Right lobe of liver (tissue), 6 donors: ENCODE data around the gene GAS2L1. TPM values are rescaled to one million over a fixed set of nuclear protein-coding genes. Genes with fewer than 3 reads are reported as not detected.

Source experiments
- ATAC-seq, 4 donors: fragments of 200-7000 bp; cut with Tn5 transposase; one replicate each; pipeline ENCODE4 v1.9.1; 2020; ENCODE audit warnings: mild to moderate bottlenecking in 4 of 4, moderate library complexity in 4 of 4
- DNase-seq, 3 donors: peaks; one replicate each; pipeline ENCODE4 v3.0.0-alpha.2; 2020
- H3K27ac ChIP-seq, 3 donors: fragments of 200-600 bp; one replicate each; pipeline ENCODE4 v1.8.0; 2022
- H3K27me3 ChIP-seq, 2 donors: fragments of 200-600 bp; one replicate each; pipeline ENCODE4 v1.8.0; 2022
- H3K36me3 ChIP-seq, 4 donors: fragments of 200-600 bp; sonication (generic) in 1 of 4; one replicate each; pipeline versions ENCODE4 v1.5.1 to v1.8.0; 2017 to 2022; ENCODE audit warnings: control low read depth in 1 of 4
- H3K4me1 ChIP-seq, 4 donors: fragments of 200-600 bp; sonication (generic) in 1 of 4; one replicate each; pipeline versions ENCODE4 v1.5.1 to v1.8.0; 2017 to 2022; ENCODE audit warnings: control low read depth in 1 of 4
- H3K4me3 ChIP-seq, 3 donors: fragments of 200-600 bp; one replicate each; pipeline ENCODE4 v1.8.0; 2022
- H3K9me3 ChIP-seq, 4 donors: fragments of 200-600 bp; sonication (generic) in 1 of 4; one replicate each; pipeline versions ENCODE4 v1.5.1 to v1.8.0; 2017 to 2022; ENCODE audit warnings: control low read depth in 1 of 4
- POLR2A ChIP-seq: fragments of 450-650 bp; IDR thresholded peaks from one replicate; pipeline ENCODE4 v1.6.1; 2017; ENCODE audit warnings: antibody characterized with exemption, mild to moderate bottlenecking
- WGBS: methylation state at CpG from one replicate; pipeline ENCODE4 v1.1.6; 2018; ENCODE audit warnings: low coverage, low lambda C conversion rate; ENCODE audit not compliant: insufficient coverage; ENCODE audit errors: missing lambda C conversion rate; 5-methylcytosine and 5-hydroxymethylcytosine counted together
- intact Hi-C, 2 donors: fragments of 100-400 bp; cut with DNase I; formaldehyde crosslinking; loops; one replicate each; pipeline versions ENCODE4 v1.11.2 to v1.14.1; 2022
- total RNA-seq, 6 experiments: library from RNA; depleted of rRNA in 2 of 6; stranded (reverse); fragments of >200 nt in 2 of 6; fragmentation: NEBNext Ultra II Directional in 3 of 6; extraction: Animal tissue kit (Norgen Biotek cat#: 25700) in 3 of 6; gene quantifications; one replicate each; pipeline versions ENCODE4 v1.1.0 to v1.2.4, GENCODE V29; 2016 to 2023
- TF ChIP-seq, protein P1 (sequence below), 4 donors: fragments of 200-600 bp in 3 of 4; fragments of 450-650 bp in 1 of 4; IDR thresholded peaks; one replicate each; pipeline versions ENCODE4 v1.5.1 to v1.8.0; 2016 to 2022; ENCODE audit warnings: antibody characterized with exemption in 4 of 4, mild to moderate bottlenecking in 2 of 4
- donor health status: DM: no; HTN: yes; CAD: no.
- donor health status: DM: no; HTN: no; CAD: no.
- donor health status: DM: no; HTN: no; CAD: no.
- donor health status: DM: no; HTN: yes; CAD: no.
- donor health status: DM: no; HTN: yes; CAD: no.

GAS2L1 gene
- total RNA-seq, 6 experiments from 2014 or later, result 8.9 to 15.8 (median 11.5) TPM

DNA sequence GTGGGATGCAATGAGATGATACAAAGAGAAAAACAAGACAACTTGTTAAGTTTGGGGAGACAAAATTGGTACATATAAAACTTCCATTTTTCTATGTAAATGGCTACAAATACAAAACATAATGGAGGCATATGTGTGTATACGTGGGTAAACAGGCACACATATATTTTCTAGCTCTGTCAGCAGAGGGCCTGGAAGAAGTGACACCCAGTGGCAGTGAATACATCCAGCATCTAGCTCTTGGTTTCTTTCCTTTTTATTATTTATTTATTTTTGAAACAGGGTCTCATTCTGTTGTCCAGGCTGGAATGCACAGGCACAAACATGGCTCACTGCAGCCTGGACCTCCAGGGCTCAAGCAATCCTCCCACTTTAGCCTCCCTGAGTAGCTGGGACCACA, 14.1 kb downstream of the GAS2L1 start:
- peaks cover 0 to 4% of the 10 kb centered on the region in 2 donors for H3K27me3 ChIP-seq
- no peak overlapping the region for H3K27ac ChIP-seq
- DNase-seq (no peak), ATAC-seq (no peak)
- intact Hi-C loops, result no loop called here
- no peaks in the 10 kb centered on the region for H3K4me1 ChIP-seq
- no peaks in the 10 kb centered on the region for H3K36me3 ChIP-seq
- no peaks in the 10 kb centered on the region for H3K9me3 ChIP-seq
- WGBS, result 60% methylated on average over 1 of the region's 1 CpG
- no peak for TF ChIP-seq POLR2A
- TF ChIP-seq, protein P1, sequence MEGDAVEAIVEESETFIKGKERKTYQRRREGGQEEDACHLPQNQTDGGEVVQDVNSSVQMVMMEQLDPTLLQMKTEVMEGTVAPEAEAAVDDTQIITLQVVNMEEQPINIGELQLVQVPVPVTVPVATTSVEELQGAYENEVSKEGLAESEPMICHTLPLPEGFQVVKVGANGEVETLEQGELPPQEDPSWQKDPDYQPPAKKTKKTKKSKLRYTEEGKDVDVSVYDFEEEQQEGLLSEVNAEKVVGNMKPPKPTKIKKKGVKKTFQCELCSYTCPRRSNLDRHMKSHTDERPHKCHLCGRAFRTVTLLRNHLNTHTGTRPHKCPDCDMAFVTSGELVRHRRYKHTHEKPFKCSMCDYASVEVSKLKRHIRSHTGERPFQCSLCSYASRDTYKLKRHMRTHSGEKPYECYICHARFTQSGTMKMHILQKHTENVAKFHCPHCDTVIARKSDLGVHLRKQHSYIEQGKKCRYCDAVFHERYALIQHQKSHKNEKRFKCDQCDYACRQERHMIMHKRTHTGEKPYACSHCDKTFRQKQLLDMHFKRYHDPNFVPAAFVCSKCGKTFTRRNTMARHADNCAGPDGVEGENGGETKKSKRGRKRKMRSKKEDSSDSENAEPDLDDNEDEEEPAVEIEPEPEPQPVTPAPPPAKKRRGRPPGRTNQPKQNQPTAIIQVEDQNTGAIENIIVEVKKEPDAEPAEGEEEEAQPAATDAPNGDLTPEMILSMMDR (IDR thresholded peaks at IDR 0.05), result no peak
- no peak overlapping the region for H3K4me3 ChIP-seq

DNA sequence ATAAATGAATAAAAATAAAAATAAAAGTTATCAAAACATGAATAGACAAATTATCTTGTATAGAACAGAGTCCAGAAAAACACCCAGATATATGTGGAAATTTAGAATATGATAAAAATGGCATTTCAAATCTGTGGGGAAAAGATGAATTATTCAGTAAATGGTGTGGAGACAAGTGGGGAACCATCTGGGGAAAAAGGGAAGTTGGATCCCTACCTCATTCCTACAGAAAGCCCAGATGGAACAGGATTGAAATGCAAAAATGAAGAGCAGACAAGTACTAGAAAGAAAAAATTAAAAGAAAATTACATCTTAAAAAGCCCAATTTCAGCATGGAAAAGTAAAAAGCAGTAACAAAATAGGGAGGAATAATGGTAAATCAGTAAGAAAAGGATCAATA, 17.2 kb downstream of the GAS2L1 start:
- DNase-seq (no peak), ATAC-seq (no peak)
- Histone ChIP-seq H3K4me3 (no peak overlapping the region), H3K4me1 (no peaks in the 10 kb centered on the region), H3K27me3 (no peaks in the 10 kb centered on the region), H3K9me3 (no peaks in the 10 kb centered on the region), H3K27ac (no peak overlapping the region), H3K36me3 (peaks cover 0 to 18% (median 5%) of the 10 kb centered on the region in 4 donors)
- intact Hi-C loops, result no loop called here
- no peak for TF ChIP-seq POLR2A
- TF ChIP-seq, protein P1 (IDR thresholded peaks at IDR 0.05), result no peak

DNA sequence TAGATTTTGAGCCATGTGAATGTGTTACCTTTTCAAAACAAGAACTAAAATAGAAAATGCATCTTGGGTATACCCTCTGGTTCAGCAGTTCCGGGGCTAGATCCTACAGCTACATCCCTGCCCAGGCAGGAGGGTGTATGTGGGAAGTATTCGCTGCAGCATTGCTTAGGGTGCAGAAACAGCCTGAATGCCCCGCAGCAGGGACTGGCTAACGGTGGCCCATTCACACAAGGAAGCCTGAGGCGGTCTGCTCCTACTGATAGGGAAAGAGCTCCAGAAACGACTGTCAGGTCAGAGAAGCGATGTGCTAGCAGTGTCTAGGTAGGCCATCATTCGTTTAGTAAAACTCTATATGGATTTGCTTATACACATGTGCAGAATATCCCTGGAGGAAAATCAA, 18.9 kb downstream of the GAS2L1 start:
- no peaks in the 10 kb centered on the region for H3K4me1 ChIP-seq
- intact Hi-C loops, result no loop called here
- DNase-seq (no peak), ATAC-seq (no peak)
- TF ChIP-seq POLR2A, result no peak
- TF ChIP-seq, protein P1 (IDR thresholded peaks at IDR 0.05), result no peak
- no peak overlapping the region for H3K4me3 ChIP-seq
- H3K27me3 ChIP-seq, result no peaks in the 10 kb centered on the region
- H3K36me3 ChIP-seq, result peaks cover 0 to 34% (median 5%) of the 10 kb centered on the region in 4 donors
- WGBS, result 85% methylated on average over 2 of the region's 8 CpGs
- H3K27ac ChIP-seq, result no peak overlapping the region
- H3K9me3 ChIP-seq, result no peaks in the 10 kb centered on the region

GRCh38 chr22:29325785-29326315, 19.4 kb downstream of the GAS2L1 start:
- Histone ChIP-seq H3K4me3 (no peak overlapping the region), H3K36me3 (peaks cover 0 to 39% (median 5%) of the 10 kb centered on the region in 4 donors), H3K4me1 (no peaks in the 10 kb centered on the region), H3K27ac (no peak overlapping the region), H3K27me3 (no peaks in the 10 kb centered on the region), H3K9me3 (no peaks in the 10 kb centered on the region)
- TF ChIP-seq POLR2A, result no peak
- TF ChIP-seq, protein P1 (IDR thresholded peaks at IDR 0.05), result no peak
- WGBS, result 64% methylated on average over 9 of the region's 9 CpGs
- DNase-seq (no peak), ATAC-seq (no peak)
- intact Hi-C loops, result no loop called here

GRCh38 chr22:29326481-29326880, 20.0 kb downstream of the GAS2L1 start:
- peaks cover 0 to 46% (median 8%) of the 10 kb centered on the region in 4 donors for H3K36me3 ChIP-seq

More at GRCh38 chr22:29326481-29326880, 20.0 kb downstream of the GAS2L1 start:
- ATAC-seq (no peak), DNase-seq (no peak)
- no peaks in the 10 kb centered on the region for H3K27me3 ChIP-seq
- TF ChIP-seq POLR2A, result no peak
- TF ChIP-seq, protein P1 (IDR thresholded peaks at IDR 0.05), result no peak
- intact Hi-C loops, result no loop called here
- no peak overlapping the region for H3K4me3 ChIP-seq
- H3K4me1 ChIP-seq, result no peaks in the 10 kb centered on the region
- H3K27ac ChIP-seq, result no peak overlapping the region
- WGBS, result 100% methylated on average over 1 of the region's 10 CpGs
- H3K9me3 ChIP-seq, result no peaks in the 10 kb centered on the region
